Activated CD8-positive, alpha-beta T cell treated with anti-CD3 and anti-CD28 coated beads, Interleukin-2, amount 10 ng/mL, durations not matched to agents 7 days and 5 days (primary cell): ENCODE measurements around the gene HMGCS2. TPM values are rescaled to one million over a fixed set of nuclear protein-coding genes. Genes with fewer than 3 reads are reported as not detected.
"Not testable (repeated sequence)": the region's sequence is repeated elsewhere in the genome, so short reads cannot be mapped to it uniquely, and the experiment has no call there.

Experiments used
- ATAC-seq: fragments of 150-1000 bp; cut with Tn5 transposase; one replicate; pipeline ENCODE4 v1.10.0; 2021; ENCODE audit warnings: moderate library complexity
- CTCF ChIA-PET: fragments of 350-600 bp; sonication (Branson Sonifier 250); formaldehyde crosslinking; loops from one replicate; lab custom pipeline; 2021; ENCODE audit warnings: antibody characterized with exemption; lab: Charles Lee
- POLR2A ChIA-PET: fragments of 350-600 bp; sonication (Branson Sonifier 250); formaldehyde crosslinking; loops from one replicate; lab custom pipeline; 2021; ENCODE audit warnings: antibody characterized with exemption; lab: Charles Lee
- DNase-seq: peaks from one replicate; pipeline ENCODE4 v3.0.0-alpha.2; 2020
- H3K27ac Mint-ChIP-seq: one replicate; pipeline ENCODE4 v1.8.0; 2021; ENCODE audit warnings: mild to moderate bottlenecking, mixed read lengths
- H3K27me3 Mint-ChIP-seq: one replicate; pipeline ENCODE4 v1.8.0; 2021; ENCODE audit warnings: low read depth, mixed read lengths
- H3K36me3 Mint-ChIP-seq: one replicate; pipeline ENCODE4 v1.8.0; 2021; ENCODE audit warnings: low read depth, mixed read lengths
- H3K4me1 Mint-ChIP-seq: one replicate; pipeline ENCODE4 v1.8.0; 2021; ENCODE audit warnings: low read depth, mixed read lengths
- H3K4me3 Mint-ChIP-seq: one replicate; pipeline ENCODE4 v1.8.0; 2021; ENCODE audit warnings: mild to moderate bottlenecking, mixed read lengths
- H3K9me3 Mint-ChIP-seq: one replicate; pipeline ENCODE4 v1.8.0; 2022; ENCODE audit warnings: mixed read lengths; ENCODE audit not compliant: insufficient read depth
- total RNA-seq, 2 experiments: library from RNA; stranded (reverse); gene quantifications; one replicate each; pipeline ENCODE4 v1.2.3, GENCODE V29; 2021

The HMGCS2 gene
- total RNA-seq, 2 experiments from 2014 or later, result not detected

DNA sequence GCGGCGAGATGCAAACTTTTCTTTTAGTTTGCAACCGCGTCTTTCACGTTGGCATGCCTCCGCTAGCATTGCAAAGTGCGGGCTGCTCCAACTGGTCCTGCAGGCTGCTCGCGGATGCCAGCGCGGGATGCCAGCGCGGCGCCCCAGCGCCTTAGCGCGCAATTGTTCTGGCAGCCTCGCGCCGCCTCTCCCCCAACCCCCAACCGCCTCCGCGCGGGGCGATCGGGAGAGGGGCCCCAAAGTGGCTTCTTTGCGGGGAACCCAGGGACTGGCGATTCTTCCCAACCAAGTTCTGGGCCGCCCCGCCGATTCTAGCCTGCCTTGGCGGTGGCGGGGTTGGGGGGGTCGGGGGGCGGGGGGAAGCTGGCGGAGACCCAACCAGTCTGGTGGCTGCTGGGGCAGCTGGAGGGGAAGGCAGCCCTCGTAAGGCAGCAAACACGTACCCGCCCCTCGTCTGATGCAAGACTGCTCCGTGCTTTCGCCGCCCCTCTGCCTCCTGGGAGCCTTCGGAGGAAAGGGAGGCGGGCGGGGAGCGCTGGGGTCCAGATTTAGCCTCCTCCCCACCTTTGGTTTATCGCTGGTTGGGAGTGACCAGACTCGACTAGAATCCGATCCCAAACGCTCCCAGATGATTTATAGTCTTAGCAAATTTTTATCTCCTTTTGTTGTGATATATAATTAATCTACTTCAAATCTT, 56.2 kb downstream of the HMGCS2 start:
- CTCF ChIA-PET, result interaction anchor here (1.4 to 3.4 kb wide), 2 partner anchors 35 to 38 kb away, joined by 5 to 16 read pairs; no protein-coding TSS in a partner anchor
- H3K4me3 Mint-ChIP-seq, result peak overlapping the region; percentile 97
- peaks cover 41% of the 10 kb centered on the region for H3K4me1 Mint-ChIP-seq
- POLR2A ChIA-PET, result interaction anchor here (0.6 to 1.4 kb wide), 4 partner anchors 12 to 572 kb away, joined by 3 to 6 read pairs (median 4); partner anchors contain the start of genes WARS2 and ZNF697
- H3K9me3 Mint-ChIP-seq, result no peaks in the 10 kb centered on the region
- ATAC-seq, result peak; percentile 73
- peaks cover 38% of the 10 kb centered on the region for H3K36me3 Mint-ChIP-seq
- peak overlapping the region; percentile 93 for H3K27ac Mint-ChIP-seq
- peaks cover 20% of the 10 kb centered on the region for H3K27me3 Mint-ChIP-seq
- peak; percentile 77 for DNase-seq

DNA sequence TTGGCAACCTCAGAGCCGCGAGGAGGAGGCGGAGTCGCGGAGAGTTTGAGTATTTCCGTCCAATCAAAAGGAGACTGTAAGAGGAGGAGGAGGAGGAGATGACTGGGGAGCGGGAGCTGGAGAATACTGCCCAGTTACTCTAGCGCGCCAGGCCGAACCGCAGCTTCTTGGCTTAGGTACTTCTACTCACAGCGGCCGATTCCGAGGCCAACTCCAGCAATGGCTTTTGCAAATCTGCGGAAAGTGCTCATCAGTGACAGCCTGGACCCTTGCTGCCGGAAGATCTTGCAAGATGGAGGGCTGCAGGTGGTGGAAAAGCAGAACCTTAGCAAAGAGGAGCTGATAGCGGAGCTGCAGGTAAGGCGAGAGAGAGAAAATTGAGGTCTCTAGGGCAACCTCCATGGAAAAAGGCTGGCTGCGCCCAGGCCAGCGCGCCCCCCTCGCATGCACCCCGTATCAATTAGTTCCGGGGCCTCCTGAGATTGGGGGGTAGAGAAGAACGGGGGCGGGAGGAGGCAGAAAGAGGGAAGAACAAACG, 56.8 kb downstream of the HMGCS2 start, which contains the start of gene PHGDH:
Gene PHGDH, plus strand, starts transcription at position 131 of the 538 bp plus-strand sequence. Its CDS starts 89 bp downstream, at position 220.
- POLR2A ChIA-PET, result interaction anchor here (0.6 to 1.4 kb wide), 5 partner anchors 12 to 571 kb away, joined by 3 to 6 read pairs (median 4); partner anchors contain the start of genes WARS2 and ZNF697
- H3K36me3 Mint-ChIP-seq, result peaks cover 37% of the 10 kb centered on the region
- H3K27ac Mint-ChIP-seq, result peak within 1 kb of the TSS; percentile 93
- H3K9me3 Mint-ChIP-seq, result no peaks in the 10 kb centered on the region
- peak; percentile 81 for DNase-seq
- peak; percentile 80 for ATAC-seq
- H3K27me3 Mint-ChIP-seq, result peaks cover 20% of the 10 kb centered on the region
- CTCF ChIA-PET, result interaction anchor here (0.9 to 3.4 kb wide), 3 partner anchors 32 to 37 kb away, joined by 3 to 16 read pairs (median 5); no protein-coding TSS in a partner anchor
- H3K4me1 Mint-ChIP-seq, result peaks cover 40% of the 10 kb centered on the region
- H3K4me3 Mint-ChIP-seq, result peak within 1 kb of the TSS; percentile 97

DNA sequence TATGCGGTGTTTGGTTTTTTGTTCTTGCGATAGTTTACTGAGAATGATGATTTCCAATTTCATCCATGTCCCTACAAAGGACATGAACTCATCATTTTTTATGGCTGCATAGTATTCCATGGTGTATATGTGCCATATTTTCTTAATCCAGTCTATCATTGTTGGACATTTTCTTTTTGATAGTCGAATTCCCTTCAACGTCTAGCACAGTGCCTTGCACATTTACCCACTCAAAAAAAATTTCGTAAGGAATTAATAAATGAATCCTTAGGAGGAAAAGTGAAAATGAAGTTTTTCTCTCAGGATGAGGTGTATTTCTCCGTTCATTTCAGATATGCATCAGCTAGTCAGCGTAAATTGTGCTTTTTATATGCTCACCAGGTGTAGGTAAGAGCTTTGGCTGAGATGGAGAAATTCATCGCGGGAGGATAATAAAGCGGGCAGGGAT, 57.3 kb downstream of the HMGCS2 start:
- Mint-ChIP-seq H3K36me3 (peaks cover 33% of the 10 kb centered on the region), H3K27ac (peak overlapping the region; percentile 93), H3K4me1 (peaks cover 37% of the 10 kb centered on the region), H3K4me3 (peak overlapping the region; percentile 97), H3K27me3 (peaks cover 20% of the 10 kb centered on the region)
- ChIA-PET CTCF (interaction anchor here (0.9 to 3.4 kb wide), 3 partner anchors 32 to 36 kb away, joined by 3 to 16 read pairs (median 5); no protein-coding TSS in a partner anchor), POLR2A (interaction anchor here (0.6 to 1.4 kb wide), 4 partner anchors 13 to 571 kb away, joined by 3 to 6 read pairs (median 4); partner anchors contain the start of genes WARS2 and ZNF697)
- ATAC-seq, DNase-seq, H3K9me3 Mint-ChIP-seq: not testable (repeated sequence)

DNA sequence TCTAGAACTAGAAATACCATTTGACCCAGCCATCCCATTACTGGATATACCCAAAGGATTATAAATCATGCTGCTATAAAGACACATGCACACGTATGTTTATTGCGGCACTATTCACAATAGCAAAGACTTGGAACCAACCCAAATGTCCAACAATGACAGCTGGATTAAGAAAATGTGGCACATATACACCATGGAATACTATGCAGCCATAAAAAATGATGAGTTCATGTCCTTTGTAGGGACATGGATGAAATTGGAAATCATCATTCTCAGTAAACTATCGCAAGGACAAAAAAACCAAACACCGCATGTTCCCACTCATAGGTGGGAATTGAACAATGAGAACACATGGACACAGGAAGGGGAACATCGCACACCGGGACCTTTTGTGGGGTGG, 62.1 kb downstream of the HMGCS2 start:
- Mint-ChIP-seq H3K27me3 (peaks cover 33% of the 10 kb centered on the region), H3K9me3 (peaks cover 15% of the 10 kb centered on the region)

DNA sequence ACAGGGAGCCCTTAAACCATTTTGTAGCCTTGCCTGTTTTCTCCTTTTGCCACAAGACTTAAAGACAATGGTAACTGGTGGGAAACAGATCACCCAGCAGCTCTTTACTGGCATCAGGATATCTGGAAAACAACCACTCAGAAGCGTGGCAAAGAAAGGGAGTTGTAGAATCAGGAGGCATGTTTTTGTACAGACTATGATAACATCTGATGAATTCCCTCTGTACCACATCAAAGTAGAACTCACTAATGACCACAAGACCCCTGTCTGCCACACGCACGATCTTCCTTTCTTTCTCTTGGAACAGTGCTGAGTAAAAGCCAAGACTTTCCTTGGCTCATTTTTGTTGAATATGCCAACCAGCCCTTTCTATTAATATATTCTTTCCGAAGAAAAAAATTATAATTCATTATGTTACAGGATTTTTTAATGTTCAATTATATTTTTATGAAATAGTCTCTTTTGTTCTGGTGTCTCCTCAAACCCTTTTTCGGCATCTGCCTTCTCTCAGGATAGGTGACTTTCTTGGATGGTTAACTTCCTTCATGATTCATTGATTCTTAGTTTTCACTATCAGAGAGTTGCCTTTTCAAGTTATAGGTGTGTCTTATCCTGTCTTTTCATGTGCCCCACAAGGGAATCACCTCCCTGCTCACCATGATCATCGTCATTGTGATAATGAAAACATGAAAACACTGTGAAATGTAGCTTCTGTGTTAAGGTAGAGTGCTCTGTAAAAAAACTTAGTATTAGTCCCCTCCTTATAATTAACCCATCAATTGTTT, 64.8 kb downstream of the HMGCS2 start:
- CTCF ChIA-PET, result interaction anchor here (1.0 kb wide), 1 partner anchor 28 kb away, joined by 3 read pairs; no protein-coding TSS in a partner anchor
- H3K4me1 Mint-ChIP-seq, result peaks cover 2% of the 10 kb centered on the region
- peaks cover 8% of the 10 kb centered on the region for H3K36me3 Mint-ChIP-seq
- ATAC-seq (no peak), DNase-seq (no peak)
- POLR2A ChIA-PET, result no interaction called here
- H3K27me3 Mint-ChIP-seq, result peaks cover 35% of the 10 kb centered on the region
- no peak overlapping the region for H3K4me3 Mint-ChIP-seq
- peaks cover 25% of the 10 kb centered on the region for H3K9me3 Mint-ChIP-seq
- H3K27ac Mint-ChIP-seq, result no peak overlapping the region

More for the DNA sequence above, 62.1 kb downstream of the HMGCS2 start:
- H3K4me1 Mint-ChIP-seq, POLR2A ChIA-PET, ATAC-seq, H3K27ac Mint-ChIP-seq, H3K4me3 Mint-ChIP-seq, H3K36me3 Mint-ChIP-seq, CTCF ChIA-PET, DNase-seq: not testable (repeated sequence)

DNA sequence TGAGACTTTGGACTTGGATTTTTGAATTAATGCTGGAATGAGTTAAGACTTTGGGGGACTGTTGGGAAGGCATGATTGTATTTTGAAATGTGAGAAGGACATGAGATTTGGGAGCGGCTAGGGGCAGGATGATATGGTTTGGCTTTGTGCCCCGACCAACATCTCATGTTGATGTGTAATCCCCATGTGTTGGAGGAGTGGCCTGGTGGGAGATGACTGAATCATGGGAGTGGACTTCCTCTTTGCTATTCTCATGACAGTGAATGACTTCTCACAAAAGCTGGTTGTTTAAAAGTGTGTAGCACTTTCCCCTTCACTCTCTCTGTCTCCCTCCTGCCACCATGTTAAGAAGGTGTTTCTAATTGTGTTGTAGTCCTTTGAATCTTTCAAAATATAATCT, 66.3 kb downstream of the HMGCS2 start:
- peaks cover 25% of the 10 kb centered on the region for H3K9me3 Mint-ChIP-seq
- H3K36me3 Mint-ChIP-seq, result peaks cover 8% of the 10 kb centered on the region
- ATAC-seq (no peak), DNase-seq (no peak)
- peaks cover 36% of the 10 kb centered on the region for H3K27me3 Mint-ChIP-seq
- H3K4me1 Mint-ChIP-seq, result peaks cover 2% of the 10 kb centered on the region
- ChIA-PET POLR2A (no interaction called here), CTCF (no interaction called here)
- no peak overlapping the region for H3K4me3 Mint-ChIP-seq
- no peak overlapping the region for H3K27ac Mint-ChIP-seq

DNA sequence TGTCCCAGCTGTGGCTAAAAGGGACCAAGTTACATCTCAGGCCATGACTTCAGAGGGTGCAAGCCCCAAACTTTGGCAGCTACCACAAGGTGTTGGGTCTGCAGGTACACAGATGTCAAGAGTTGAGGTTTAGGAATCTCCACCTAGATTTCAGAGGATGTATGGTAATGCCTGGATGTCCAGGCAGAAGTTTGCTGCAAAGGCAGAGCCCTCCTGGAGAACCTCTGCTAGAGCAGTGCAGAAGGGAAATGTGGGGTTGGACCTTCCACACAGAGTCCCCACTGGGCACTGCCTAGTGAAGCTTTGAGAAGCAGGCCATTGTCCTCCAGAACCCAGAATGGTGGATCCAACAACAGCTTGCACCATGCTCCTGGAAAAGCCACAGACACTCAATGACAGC, 67.0 kb downstream of the HMGCS2 start:
- ChIA-PET POLR2A (no interaction called here), CTCF (no interaction called here)
- H3K4me3 Mint-ChIP-seq, result no peak overlapping the region
- H3K4me1 Mint-ChIP-seq, result peaks cover 2% of the 10 kb centered on the region
- H3K9me3 Mint-ChIP-seq, result peaks cover 25% of the 10 kb centered on the region
- DNase-seq (no peak), ATAC-seq (no peak)
- H3K27me3 Mint-ChIP-seq, result peaks cover 36% of the 10 kb centered on the region
- no peak overlapping the region for H3K27ac Mint-ChIP-seq
- peaks cover 8% of the 10 kb centered on the region for H3K36me3 Mint-ChIP-seq

DNA sequence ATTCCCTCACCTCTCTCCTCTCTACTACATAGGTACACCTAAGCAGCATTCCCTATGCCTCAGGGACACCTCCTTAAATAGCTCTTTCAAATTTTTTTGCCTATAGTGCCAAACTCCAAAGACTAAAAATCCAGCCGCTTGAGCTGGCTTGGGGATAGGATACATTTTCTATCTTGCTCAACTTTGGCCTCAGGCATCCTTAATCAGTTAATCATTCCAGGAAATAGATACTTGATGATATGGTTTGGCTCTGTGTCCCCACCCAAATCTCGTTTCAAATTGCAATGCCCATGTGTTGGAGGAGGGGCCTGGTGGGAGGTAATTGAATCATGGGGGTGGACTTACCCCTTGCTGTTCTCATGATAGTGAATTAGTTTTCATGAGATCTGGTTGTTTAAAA, 68.4 kb downstream of the HMGCS2 start:
- Mint-ChIP-seq H3K4me3 (no peak overlapping the region), H3K4me1 (peaks cover 2% of the 10 kb centered on the region), H3K9me3 (peaks cover 25% of the 10 kb centered on the region)

More for the DNA sequence above, 68.4 kb downstream of the HMGCS2 start:
- Mint-ChIP-seq H3K36me3 (peaks cover 8% of the 10 kb centered on the region), H3K27ac (no peak overlapping the region), H3K27me3 (peaks cover 33% of the 10 kb centered on the region)
- DNase-seq (no peak), ATAC-seq (no peak)
- CTCF ChIA-PET, result no interaction called here
- POLR2A ChIA-PET, result no interaction called here

Other genes starting within 250 kb of the HMGCS2 start
- gene ZNF697, start 120.6 kb downstream of the HMGCS2 start, total RNA-seq, result under 1 TPM in 1 of 2 experiments, not detected in 1; 0.08 TPM
- 100 to 1,000 TPM; 195 to 201 TPM for gene PHGDH, start 57.0 kb downstream of the HMGCS2 start, total RNA-seq
- gene REG4, start 42.6 kb upstream of the HMGCS2 start, total RNA-seq, result 10 to 100 TPM; 14.6 to 15.3 TPM
- gene ADAM30, start 127.6 kb upstream of the HMGCS2 start, total RNA-seq, result not detected